ENCODE measurements around the gene FXN. TPM values are rescaled to one million over a fixed set of nuclear protein-coding genes. Genes with fewer than 3 reads are reported as not detected.

FXN gene
- total RNA-seq, 2 experiments from 2014 or later = 11.4 to 12.2 TPM

GRCh38 chr9:69131682-69132081 is 96.1 kb downstream of the FXN start:
- peaks cover 1% of the 10 kb centered on the region for H3K4me1 Mint-ChIP-seq
- DNase-seq (no peak), ATAC-seq (ENCODE audit: low read depth) (no peak)
- H3K36me3 Mint-ChIP-seq = no peaks in the 10 kb centered on the region
- no peak overlapping the region for H3K27ac Mint-ChIP-seq
- no peaks in the 10 kb centered on the region for H3K27me3 Mint-ChIP-seq
- no peaks in the 10 kb centered on the region for H3K9me3 Mint-ChIP-seq
- POLR2A ChIA-PET = no interaction called here
- H3K4me3 Mint-ChIP-seq = no peak overlapping the region

DNA sequence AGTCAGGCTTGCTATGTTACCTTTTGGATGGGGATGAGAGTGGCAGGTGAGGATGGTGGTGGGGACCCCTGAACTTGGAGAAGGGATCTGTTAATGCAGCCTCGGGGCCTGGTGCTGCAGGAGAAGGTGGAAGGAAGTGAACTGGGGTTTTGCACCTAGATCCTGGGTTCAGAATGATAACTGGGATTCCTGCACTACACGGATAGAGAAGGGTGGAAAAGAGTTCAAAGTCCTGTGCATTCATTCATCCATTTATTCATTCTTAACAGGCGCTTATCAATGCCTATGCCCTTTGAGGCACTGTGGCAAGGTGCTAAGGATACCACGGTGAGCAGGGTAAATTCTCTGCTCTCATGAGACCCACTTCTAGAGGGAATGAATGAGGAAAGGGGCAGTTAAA is 96.8 kb downstream of the FXN start:
- ATAC-seq (ENCODE audit: low read depth) (no peak), DNase-seq (no peak)
- Mint-ChIP-seq H3K4me1 (peaks cover 1% of the 10 kb centered on the region), H3K36me3 (no peaks in the 10 kb centered on the region), H3K27ac (no peak overlapping the region), H3K9me3 (no peaks in the 10 kb centered on the region), H3K27me3 (no peaks in the 10 kb centered on the region), H3K4me3 (no peak overlapping the region)
- POLR2A ChIA-PET = no interaction called here

GRCh38 chr9:69134412-69134811 is 98.9 kb downstream of the FXN start:
- ATAC-seq (ENCODE audit: low read depth) = no peak

DNA sequence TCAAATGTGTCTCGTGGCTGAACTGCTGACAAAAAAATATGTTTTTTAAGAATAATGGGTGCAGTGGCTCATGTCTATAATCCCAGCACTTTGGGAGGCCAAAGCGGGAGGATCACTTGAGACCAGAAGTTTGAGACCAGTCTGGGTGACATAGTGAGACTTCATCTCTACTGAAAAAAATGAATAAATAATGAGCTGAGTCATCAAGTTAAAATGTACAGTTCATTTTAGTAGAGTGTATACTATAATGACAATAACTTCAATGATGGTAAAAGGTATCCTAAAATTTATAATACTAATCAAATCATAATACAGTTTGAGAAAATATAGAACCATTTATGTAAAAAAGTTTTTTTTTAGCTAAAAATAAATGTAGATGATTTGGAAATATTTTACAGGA is 100.6 kb downstream of the FXN start:
- no peaks in the 10 kb centered on the region for H3K27me3 Mint-ChIP-seq
- no peaks in the 10 kb centered on the region for H3K9me3 Mint-ChIP-seq
- POLR2A ChIA-PET = no interaction called here
- peaks cover 1% of the 10 kb centered on the region for H3K4me1 Mint-ChIP-seq
- ATAC-seq (ENCODE audit: low read depth) (no peak), DNase-seq (no peak)
- H3K36me3 Mint-ChIP-seq = no peaks in the 10 kb centered on the region
- H3K27ac Mint-ChIP-seq = no peak overlapping the region
- H3K4me3 Mint-ChIP-seq = no peak overlapping the region

More at GRCh38 chr9:69134412-69134811, 98.9 kb downstream of the FXN start:
- no peak overlapping the region for H3K4me3 Mint-ChIP-seq
- POLR2A ChIA-PET = no interaction called here
- no peak overlapping the region for H3K27ac Mint-ChIP-seq
- peaks cover 1% of the 10 kb centered on the region for H3K4me1 Mint-ChIP-seq
- no peaks in the 10 kb centered on the region for H3K36me3 Mint-ChIP-seq
- no peaks in the 10 kb centered on the region for H3K27me3 Mint-ChIP-seq
- no peak for DNase-seq
- H3K9me3 Mint-ChIP-seq = no peaks in the 10 kb centered on the region

GRCh38 chr9:69136779-69137178 is 101.2 kb downstream of the FXN start:
- Mint-ChIP-seq H3K4me3 (no peak overlapping the region), H3K27ac (no peak overlapping the region), H3K36me3 (no peaks in the 10 kb centered on the region), H3K27me3 (no peaks in the 10 kb centered on the region), H3K4me1 (peaks cover 1% of the 10 kb centered on the region), H3K9me3 (no peaks in the 10 kb centered on the region)
- no peak for DNase-seq
- POLR2A ChIA-PET = no interaction called here
- ATAC-seq (ENCODE audit: low read depth) = no peak

DNA sequence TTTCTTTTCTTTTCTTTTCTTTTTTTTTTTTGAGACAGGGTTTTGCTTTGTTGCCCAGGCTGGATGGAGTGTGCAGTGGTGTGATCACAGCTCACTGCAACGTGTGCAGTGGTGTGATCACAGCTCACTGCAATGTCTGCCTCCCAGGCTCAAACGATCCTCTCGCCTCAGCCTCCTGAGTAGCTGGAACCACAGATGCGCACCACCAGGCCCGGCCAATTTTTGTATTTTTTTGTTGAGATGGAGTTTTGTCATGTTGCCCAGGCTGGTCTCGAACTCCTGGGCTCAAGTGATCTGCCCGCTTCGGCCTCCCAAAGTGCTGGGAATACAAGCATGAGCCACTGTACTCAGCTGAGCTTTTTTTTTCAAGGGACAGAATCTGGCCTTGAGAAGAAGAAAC is 101.8 kb downstream of the FXN start:
- Mint-ChIP-seq H3K27ac (no peak overlapping the region), H3K4me1 (peaks cover 1% of the 10 kb centered on the region), H3K36me3 (no peaks in the 10 kb centered on the region), H3K27me3 (no peaks in the 10 kb centered on the region), H3K4me3 (no peak overlapping the region), H3K9me3 (no peaks in the 10 kb centered on the region)
- POLR2A ChIA-PET = no interaction called here
- DNase-seq (no peak), ATAC-seq (ENCODE audit: low read depth) (no peak)

DNA sequence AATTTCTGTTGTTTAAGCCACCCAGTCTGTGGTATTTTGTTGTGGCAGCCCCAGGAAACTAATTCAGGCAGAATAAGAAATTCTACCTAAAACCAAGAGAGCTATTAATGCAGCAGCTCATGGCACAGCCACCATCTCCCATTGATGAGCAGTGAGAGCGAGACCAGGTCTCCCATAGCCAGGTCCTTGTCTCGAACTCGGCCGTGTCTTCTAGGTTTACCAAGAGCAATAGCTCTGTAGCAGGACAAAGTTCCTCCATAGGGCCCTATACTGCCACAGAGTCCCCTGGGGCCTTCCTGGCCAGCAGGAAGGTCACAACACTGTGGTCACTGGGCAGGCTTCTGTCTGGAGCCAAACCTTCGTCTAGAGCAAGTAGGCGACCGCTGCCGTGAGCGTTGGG is 104.0 kb downstream of the FXN start:
- no peak overlapping the region for H3K4me3 Mint-ChIP-seq
- POLR2A ChIA-PET = no interaction called here
- H3K27ac Mint-ChIP-seq = no peak overlapping the region
- DNase-seq (no peak), ATAC-seq (ENCODE audit: low read depth) (no peak)
- no peaks in the 10 kb centered on the region for H3K27me3 Mint-ChIP-seq
- H3K4me1 Mint-ChIP-seq = peaks cover 1% of the 10 kb centered on the region
- no peaks in the 10 kb centered on the region for H3K36me3 Mint-ChIP-seq
- H3K9me3 Mint-ChIP-seq = no peaks in the 10 kb centered on the region

DNA sequence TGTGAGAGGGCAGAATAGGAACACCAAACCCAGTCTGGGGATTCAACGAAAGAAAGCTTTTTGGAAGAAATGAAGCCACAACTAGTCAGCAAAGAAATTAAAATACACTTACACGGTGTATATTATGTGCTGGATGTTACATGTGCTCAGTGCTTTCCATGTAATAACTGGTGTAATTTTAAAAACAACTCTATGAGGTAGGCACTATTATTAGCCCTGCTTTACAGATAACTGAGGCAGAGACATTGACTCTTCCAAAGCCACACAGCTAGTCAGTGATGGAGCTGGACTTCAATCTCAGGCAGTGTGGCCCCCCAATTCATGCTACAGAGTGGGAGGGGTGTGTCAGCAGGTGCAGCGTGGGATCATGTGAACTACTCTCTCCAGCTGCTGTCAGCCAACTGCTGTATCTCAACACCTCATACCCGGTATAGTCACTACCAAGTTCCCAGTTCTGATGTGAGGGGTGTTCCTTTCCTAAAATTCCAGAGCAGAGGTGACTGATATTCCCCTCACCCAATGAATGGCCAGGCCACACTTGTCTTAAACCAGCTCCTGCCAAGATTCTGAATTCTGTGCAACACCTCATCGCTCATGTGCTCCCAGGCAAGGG is 104.7 kb downstream of the FXN start:
- Mint-ChIP-seq H3K4me1 (no peaks in the 10 kb centered on the region), H3K9me3 (no peaks in the 10 kb centered on the region), H3K27me3 (no peaks in the 10 kb centered on the region), H3K27ac (no peak overlapping the region), H3K36me3 (no peaks in the 10 kb centered on the region), H3K4me3 (no peak overlapping the region)
- ATAC-seq (ENCODE audit: low read depth) (no peak), DNase-seq (no peak)
- POLR2A ChIA-PET = no interaction called here

GRCh38 chr9:69141851-69142250 is 106.3 kb downstream of the FXN start:
- Mint-ChIP-seq H3K4me3 (no peak overlapping the region), H3K36me3 (no peaks in the 10 kb centered on the region), H3K4me1 (no peaks in the 10 kb centered on the region), H3K27me3 (no peaks in the 10 kb centered on the region), H3K27ac (no peak overlapping the region), H3K9me3 (no peaks in the 10 kb centered on the region)
- POLR2A ChIA-PET = no interaction called here
- DNase-seq (no peak), ATAC-seq (ENCODE audit: low read depth) (no peak)

GRCh38 chr9:69143291-69143690 is 107.7 kb downstream of the FXN start:
- H3K36me3 Mint-ChIP-seq = no peaks in the 10 kb centered on the region
- H3K27ac Mint-ChIP-seq = no peak overlapping the region
- H3K4me3 Mint-ChIP-seq = no peak overlapping the region
- no peak for ATAC-seq (ENCODE audit: low read depth)
- H3K9me3 Mint-ChIP-seq = no peaks in the 10 kb centered on the region
- no peak for DNase-seq
- POLR2A ChIA-PET = no interaction called here
- H3K4me1 Mint-ChIP-seq = no peaks in the 10 kb centered on the region
- H3K27me3 Mint-ChIP-seq = no peaks in the 10 kb centered on the region

GRCh38 chr9:69145144-69145715 is 109.7 kb downstream of the FXN start:
- Mint-ChIP-seq H3K9me3 (no peaks in the 10 kb centered on the region), H3K4me3 (no peak overlapping the region), H3K27me3 (no peaks in the 10 kb centered on the region), H3K27ac (no peak overlapping the region), H3K4me1 (no peaks in the 10 kb centered on the region), H3K36me3 (no peaks in the 10 kb centered on the region)
- POLR2A ChIA-PET = no interaction called here
- no peak for ATAC-seq (ENCODE audit: low read depth)
- DNase-seq = no peak

GRCh38 chr9:69147041-69147834 is 111.7 kb downstream of the FXN start:
- Mint-ChIP-seq H3K27ac (no peak overlapping the region), H3K9me3 (no peaks in the 10 kb centered on the region), H3K27me3 (no peaks in the 10 kb centered on the region), H3K36me3 (no peaks in the 10 kb centered on the region), H3K4me3 (no peak overlapping the region), H3K4me1 (no peaks in the 10 kb centered on the region)
- DNase-seq = no peak
- ATAC-seq (ENCODE audit: low read depth) = no peak
- POLR2A ChIA-PET = no interaction called here

DNA sequence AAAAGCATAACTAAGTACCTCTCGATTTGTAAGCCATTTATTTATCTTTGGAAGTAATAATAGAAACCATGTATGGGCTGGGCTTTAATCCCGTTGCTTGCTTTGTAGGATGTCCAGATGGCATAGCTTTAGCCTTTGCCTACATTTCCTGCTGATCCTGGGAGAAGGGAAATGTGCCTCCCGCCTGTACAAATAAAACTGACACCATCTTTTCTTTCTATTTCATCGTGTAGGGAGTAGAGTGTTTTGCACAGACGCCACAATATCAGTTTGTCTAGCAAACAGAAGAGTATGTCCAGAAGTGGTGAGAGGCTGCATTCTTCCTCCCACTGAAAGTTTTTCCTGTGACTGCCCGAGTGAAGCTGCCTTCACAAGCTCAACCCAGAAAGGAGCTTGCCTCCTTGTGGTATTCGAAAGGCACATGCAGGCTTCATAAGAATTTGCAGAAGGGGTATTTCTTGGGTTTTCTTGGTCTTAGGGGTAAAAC is 113.8 kb downstream of the FXN start:
- Mint-ChIP-seq H3K9me3 (no peaks in the 10 kb centered on the region), H3K27ac (no peak overlapping the region), H3K36me3 (no peaks in the 10 kb centered on the region), H3K4me3 (no peak overlapping the region), H3K27me3 (no peaks in the 10 kb centered on the region), H3K4me1 (no peaks in the 10 kb centered on the region)
- POLR2A ChIA-PET = no interaction called here
- no peak for ATAC-seq (ENCODE audit: low read depth)
- DNase-seq = no peak
